ENCODE data around the gene AKT2. TPM values are rescaled to one million over a fixed set of nuclear protein-coding genes. Genes with fewer than 3 reads are reported as not detected.

The AKT2 gene
- polyA plus RNA-seq, 1 donor (not counting 4 experiments of a cell fraction or from before 2014, with no cell fraction given), result 108 TPM

DNA sequence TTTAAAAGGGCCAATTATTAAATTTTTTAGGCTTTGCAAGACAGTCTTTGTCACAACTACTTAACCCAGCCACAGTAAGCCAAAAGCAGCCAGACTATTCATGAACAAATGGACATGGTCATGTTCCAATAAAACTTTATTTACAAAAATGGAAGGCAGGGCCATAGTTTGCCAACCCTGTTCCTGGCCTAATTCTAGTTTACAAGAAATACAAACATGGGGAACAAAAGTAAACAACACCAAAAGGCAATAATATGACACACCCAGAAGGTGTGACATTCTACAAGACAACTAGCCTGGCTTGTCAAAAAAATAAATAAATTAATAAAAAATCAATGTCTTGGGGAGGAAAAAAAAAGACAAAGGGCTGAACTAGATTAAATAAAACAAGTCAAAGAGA, 33.9 kb downstream of the AKT2 start:
- Histone ChIP-seq H3K36me3 (ENCODE audit: control insufficient read depth in 2 of 2, extremely low read depth in 1 of 2, insufficient read depth in 2 of 2, low read length in 2 of 2) (peaks cover under 1 to 21% of the 10 kb centered on the region in 2 experiments), H2AFZ (ENCODE audit: control insufficient read depth, low read length) (no peak overlapping the region), H3K9ac (ENCODE audit: control insufficient read depth, extremely low read depth, insufficient read depth, low read length) (no peak overlapping the region), H3K4me3 (ENCODE audit: control insufficient read depth in 2 of 3, extremely low read depth in 1 of 3, insufficient read depth in 2 of 3, low read depth in 1 of 3, low read length in 3 of 3) (no peak overlapping the region), H3K79me2 (ENCODE audit: control insufficient read depth, insufficient read depth, low read length) (peaks cover 11% of the 10 kb centered on the region), H3K4me1 (ENCODE audit: control insufficient read depth, extremely low read depth, insufficient read depth, low read length) (no peaks in the 10 kb centered on the region), H4K20me1 (ENCODE audit: control insufficient read depth, extremely low read depth, insufficient read depth, low read length) (no peaks in the 10 kb centered on the region), H3K27ac (ENCODE audit: control insufficient read depth, insufficient read depth, low read length) (no peak overlapping the region), H3K4me2 (ENCODE audit: control insufficient read depth, extremely low read depth, insufficient read depth, low read depth, low read length) (no peak overlapping the region), H3K27me3 (ENCODE audit: control insufficient read depth, extremely low read depth, insufficient read depth, low read length) (no peaks in the 10 kb centered on the region), H3K9me3 (ENCODE audit: control insufficient read depth, low read depth, low read length) (no peaks in the 10 kb centered on the region), H3K9me1 (ENCODE audit: control insufficient read depth, extremely low read depth, insufficient read depth, low read length) (no peaks in the 10 kb centered on the region)
- DNase-seq (ENCODE audit: low read depth, low spot score), result no peak
- dilution Hi-C loops (cut with MboI; ENCODE audit: extremely low pct_ligation_motif_present, low sequenced_read_pairs), result no loop called here
- FAIRE-seq, result no peak
- TF ChIP-seq, protein P1, sequence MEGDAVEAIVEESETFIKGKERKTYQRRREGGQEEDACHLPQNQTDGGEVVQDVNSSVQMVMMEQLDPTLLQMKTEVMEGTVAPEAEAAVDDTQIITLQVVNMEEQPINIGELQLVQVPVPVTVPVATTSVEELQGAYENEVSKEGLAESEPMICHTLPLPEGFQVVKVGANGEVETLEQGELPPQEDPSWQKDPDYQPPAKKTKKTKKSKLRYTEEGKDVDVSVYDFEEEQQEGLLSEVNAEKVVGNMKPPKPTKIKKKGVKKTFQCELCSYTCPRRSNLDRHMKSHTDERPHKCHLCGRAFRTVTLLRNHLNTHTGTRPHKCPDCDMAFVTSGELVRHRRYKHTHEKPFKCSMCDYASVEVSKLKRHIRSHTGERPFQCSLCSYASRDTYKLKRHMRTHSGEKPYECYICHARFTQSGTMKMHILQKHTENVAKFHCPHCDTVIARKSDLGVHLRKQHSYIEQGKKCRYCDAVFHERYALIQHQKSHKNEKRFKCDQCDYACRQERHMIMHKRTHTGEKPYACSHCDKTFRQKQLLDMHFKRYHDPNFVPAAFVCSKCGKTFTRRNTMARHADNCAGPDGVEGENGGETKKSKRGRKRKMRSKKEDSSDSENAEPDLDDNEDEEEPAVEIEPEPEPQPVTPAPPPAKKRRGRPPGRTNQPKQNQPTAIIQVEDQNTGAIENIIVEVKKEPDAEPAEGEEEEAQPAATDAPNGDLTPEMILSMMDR (optimal IDR thresholded peaks at IDR 0.05 in 1 of 3, IDR thresholded peaks at IDR 0.05 in 1 of 3, conservative IDR thresholded peaks at IDR 0.05 in 1 of 3; ENCODE audit: extremely low read depth in 1 of 3, insufficient read depth in 2 of 3, low read length in 3 of 3), result no peak
- TF ChIP-seq EZH2 (IDR thresholded peaks at IDR 0.05; ENCODE audit: low read length), result no peak

DNA sequence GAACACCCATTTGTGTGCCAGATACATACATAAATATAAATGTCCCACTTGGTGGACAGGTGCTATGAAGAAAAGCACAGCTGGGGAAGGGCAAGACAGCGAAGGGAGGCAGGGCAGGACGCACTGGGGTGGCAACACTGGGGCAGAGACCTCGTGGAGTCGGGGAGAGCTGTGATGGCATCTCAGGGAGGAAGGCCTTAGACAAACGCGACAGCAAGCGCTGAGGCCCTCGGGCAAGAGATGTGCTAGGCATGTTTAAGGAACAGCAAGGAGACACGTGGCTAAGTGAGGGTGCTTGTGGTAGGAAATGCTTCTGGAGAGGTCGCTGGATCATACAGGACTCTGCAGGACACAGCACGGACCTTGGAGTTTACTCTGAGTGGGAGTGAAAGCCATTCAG, 35.4 kb downstream of the AKT2 start:
- Histone ChIP-seq H2AFZ (ENCODE audit: control insufficient read depth, low read length) (no peak overlapping the region), H3K4me3 (ENCODE audit: control insufficient read depth in 2 of 3, extremely low read depth in 1 of 3, insufficient read depth in 2 of 3, low read depth in 1 of 3, low read length in 3 of 3) (no peak overlapping the region), H3K9me3 (ENCODE audit: control insufficient read depth, low read depth, low read length) (no peaks in the 10 kb centered on the region), H3K27me3 (ENCODE audit: control insufficient read depth, extremely low read depth, insufficient read depth, low read length) (no peaks in the 10 kb centered on the region), H3K36me3 (ENCODE audit: control insufficient read depth in 2 of 2, extremely low read depth in 1 of 2, insufficient read depth in 2 of 2, low read length in 2 of 2) (peaks cover 0 to 15% of the 10 kb centered on the region in 2 experiments), H3K9me1 (ENCODE audit: control insufficient read depth, extremely low read depth, insufficient read depth, low read length) (no peaks in the 10 kb centered on the region), H3K79me2 (ENCODE audit: control insufficient read depth, insufficient read depth, low read length) (peaks cover 16% of the 10 kb centered on the region), H3K4me1 (ENCODE audit: control insufficient read depth, extremely low read depth, insufficient read depth, low read length) (peaks cover 7% of the 10 kb centered on the region), H4K20me1 (ENCODE audit: control insufficient read depth, extremely low read depth, insufficient read depth, low read length) (no peaks in the 10 kb centered on the region), H3K4me2 (ENCODE audit: control insufficient read depth, extremely low read depth, insufficient read depth, low read depth, low read length) (no peak overlapping the region), H3K27ac (ENCODE audit: control insufficient read depth, insufficient read depth, low read length) (no peak overlapping the region), H3K9ac (ENCODE audit: control insufficient read depth, extremely low read depth, insufficient read depth, low read length) (no peak overlapping the region)
- DNase-seq (ENCODE audit: low read depth, low spot score) (no peak), FAIRE-seq (no peak)
- dilution Hi-C loops (cut with MboI; ENCODE audit: extremely low pct_ligation_motif_present, low sequenced_read_pairs), result no loop called here
- TF ChIP-seq, protein P1 (optimal IDR thresholded peaks at IDR 0.05 in 1 of 3, IDR thresholded peaks at IDR 0.05 in 1 of 3, conservative IDR thresholded peaks at IDR 0.05 in 1 of 3; ENCODE audit: extremely low read depth in 1 of 3, insufficient read depth in 2 of 3, low read length in 3 of 3), result no peak
- TF ChIP-seq EZH2 (IDR thresholded peaks at IDR 0.05; ENCODE audit: low read length), result no peak

Data from keratinocyte (primary cell).